H1 (cell line): Measurements from ENCODE around the gene PA2G4.

Source experiments
- ATF3 ChIP-seq: IDR thresholded peaks from 2 replicates; pipeline ENCODE4 v1.6.1; 2011; ENCODE audit warnings: low read depth, mild to moderate bottlenecking, low read length; ENCODE audit not compliant: insufficient read depth
- BRCA1 ChIP-seq: IDR thresholded peaks from 2 replicates; pipeline ENCODE4 v1.6.1; 2012; ENCODE audit warnings: low read depth, low read length, improper control_type of control experiment
- CTCF ChIP-seq, 3 experiments: IDR thresholded peaks; 1 replicate in 2 of 3; 2 replicates in 1 of 3; pipeline versions ENCODE4 v1.5.1 to v1.6.1; 2011; ENCODE audit warnings: low read length in 3 of 3, mild to moderate bottlenecking in 3 of 3, inconsistent platforms in 2 of 3, low read depth in 1 of 3, moderate library complexity in 1 of 3; ENCODE audit not compliant: insufficient read depth in 1 of 3; ENCODE audit errors: control extremely low read depth in 1 of 3
- EZH2 ChIP-seq: fragments of 200-600 bp; sonication (generic); IDR thresholded peaks from 2 replicates; pipeline ENCODE4 v1.7.1; 2012; ENCODE audit warnings: low read depth, mild to moderate bottlenecking, moderate library complexity, low read length, inconsistent platforms; ENCODE audit not compliant: severe bottlenecking
- HDAC6 ChIP-seq: IDR thresholded peaks from one replicate; pipeline ENCODE4 v1.7.1; 2012; ENCODE audit warnings: low read depth, mild to moderate bottlenecking, inconsistent platforms, low read length, moderate library complexity
- POLR2A ChIP-seq, 2 experiments: IDR thresholded peaks; 1 replicate in 1 of 2; 2 replicates in 1 of 2; pipeline ENCODE4 v1.6.1; 2011; ENCODE audit warnings: low read depth in 2 of 2, low read length in 2 of 2, mild to moderate bottlenecking in 2 of 2; ENCODE audit errors: control extremely low read depth in 1 of 2
- POLR2AphosphoS5 ChIP-seq: IDR thresholded peaks from 2 replicates; pipeline ENCODE4 v1.6.1; 2011; ENCODE audit warnings: low read depth, low read length
- SIX5 ChIP-seq: IDR thresholded peaks from 2 replicates; pipeline ENCODE4 v1.6.1; 2011; ENCODE audit warnings: mild to moderate bottlenecking, low read depth, low read length
- SP1 ChIP-seq: IDR thresholded peaks from 2 replicates; pipeline ENCODE4 v1.6.1; 2011; ENCODE audit warnings: low read depth, low read length
- TAF1 ChIP-seq: IDR thresholded peaks from 2 replicates; pipeline ENCODE4 v1.6.1; 2011; ENCODE audit warnings: mild to moderate bottlenecking, low read depth, low read length

- no peak for TF ChIP-seq TAF1
- no peak for TF ChIP-seq ATF3
- no peak for TF ChIP-seq EZH2
- no peak for TF ChIP-seq HDAC6
- no peak for TF ChIP-seq SP1
- TF ChIP-seq POLR2AphosphoS5: no peak
- no peak for TF ChIP-seq POLR2A (IDR thresholded peaks at IDR 0.05; ENCODE audit: control extremely low read depth in 1 of 2, low read depth in 2 of 2, low read length in 2 of 2)
- no peak for TF ChIP-seq SIX5
- no peak for TF ChIP-seq CTCF (IDR thresholded peaks at IDR 0.05; ENCODE audit: control extremely low read depth in 1 of 3, insufficient read depth in 1 of 3, low read depth in 1 of 3, low read length in 3 of 3)
- TF ChIP-seq BRCA1: no peak
Measured at GRCh38 chr12:56120158-56120846, 15.9 kb downstream of the PA2G4 start.
